GM18870 (cell line): ENCODE data around the gene CACNA2D1.
A peak's percentile ranks its signal among the peaks of the same experiment; 100 is the strongest.

ENCODE experiments used
- ATAC-seq: cut with Tn5 transposase; IDR thresholded peaks from one replicate; pipeline ENCODE4 v1.9.1; 2021; ENCODE audit warnings: moderate library complexity; ENCODE audit not compliant: unreplicated experiment

Gene CACNA2D1

GRCh38 chr7:82010416-82010815 is 433.2 kb downstream of the CACNA2D1 start:
- ATAC-seq = no peak

- ATAC-seq = no peak
These were observed 436.3 kb downstream of the CACNA2D1 start for GRCh38 chr7:82007315-82007714.

GRCh38 chr7:82005056-82005455 is 438.5 kb downstream of the CACNA2D1 start:
- ATAC-seq = no peak

- no peak for ATAC-seq
These were observed 450.4 kb downstream of the CACNA2D1 start for GRCh38 chr7:81993186-81993585.

GRCh38 chr7:81990395-81990794 is 453.2 kb downstream of the CACNA2D1 start:
- ATAC-seq = no peak

GRCh38 chr7:81986723-81987470 is 456.7 kb downstream of the CACNA2D1 start:
- ATAC-seq = no peak

GRCh38 chr7:81983406-81983805 is 460.2 kb downstream of the CACNA2D1 start:
- no peak for ATAC-seq

GRCh38 chr7:81973117-81973516 is 470.5 kb downstream of the CACNA2D1 start:
- ATAC-seq = no peak

- no peak for ATAC-seq
These were observed 483.6 kb downstream of the CACNA2D1 start for GRCh38 chr7:81960026-81960425.

- ATAC-seq = no peak
These were observed 486.1 kb downstream of the CACNA2D1 start for GRCh38 chr7:81957517-81957916.

- peak; percentile 92 for ATAC-seq
These were observed 487.1 kb downstream of the CACNA2D1 start for GRCh38 chr7:81956520-81956919.

- ATAC-seq = no peak
These were observed 494.3 kb downstream of the CACNA2D1 start for GRCh38 chr7:81949306-81949705.

- ATAC-seq = no peak
These were observed 499.5 kb downstream of the CACNA2D1 start for GRCh38 chr7:81944058-81944457.

- ATAC-seq = no peak
These were observed 506.5 kb downstream of the CACNA2D1 start for GRCh38 chr7:81937091-81937490.

GRCh38 chr7:81934596-81935301 is 508.8 kb downstream of the CACNA2D1 start:
- ATAC-seq = no peak

GRCh38 chr7:81932936-81933335 is 510.6 kb downstream of the CACNA2D1 start:
- no peak for ATAC-seq

- no peak for ATAC-seq
These were observed 514.2 kb downstream of the CACNA2D1 start for GRCh38 chr7:81929386-81929785.

- no peak for ATAC-seq
These were observed 517.4 kb downstream of the CACNA2D1 start for GRCh38 chr7:81926154-81926553.

GRCh38 chr7:81925530-81925929 is 518.0 kb downstream of the CACNA2D1 start:
- ATAC-seq = peak; percentile 95

GRCh38 chr7:81924494-81924893 is 519.1 kb downstream of the CACNA2D1 start:
- ATAC-seq = peak; percentile 56

- ATAC-seq = no peak
These were observed 524.1 kb downstream of the CACNA2D1 start for GRCh38 chr7:81919494-81919893.

GRCh38 chr7:81908220-81908619 is 535.4 kb downstream of the CACNA2D1 start:
- no peak for ATAC-seq
